K562 (cell line): ENCODE data around the gene CYP1B1. TPM values are rescaled to one million over a fixed set of nuclear protein-coding genes. Genes with fewer than 3 reads are reported as not detected.

Source experiments
- ATAC-seq: fragments of 200-7000 bp; cut with Tn5 transposase; 3 replicates; pipeline ENCODE4 v1.9.1; 2020; ENCODE audit warnings: moderate library complexity
- BruUV-seq: library from RNA; stranded (reverse); fragments of 400-500 nt; replicated peaks from 2 replicates; lab custom pipeline; 2021; lab: Mats Ljungman, UMichigan
- CTCF ChIA-PET: fragments of 300-600 bp; formaldehyde crosslinking; extraction: SDS; loops from one replicate; lab custom pipeline; 2021; ENCODE audit warnings: low intra/inter-chr PET ratio; lab: Yijun Ruan, JAX
- POLR2A ChIA-PET: fragments of 300-600, 350-650 bp; sonication (Branson Sonifier 250); formaldehyde crosslinking; extraction: SDS; loops from one replicate; lab custom pipeline; 2021; ENCODE audit warnings: antibody characterized with exemption, inconsistent platforms; lab: Yijun Ruan, JAX
- DNase-seq, 4 experiments: peaks; one replicate each; pipeline versions ENCODE4 v3.0.0 to v3.0.0-alpha.2; 2011 to 2018; ENCODE audit warnings: low spot score in 3 of 4, mixed read lengths in 3 of 4; ENCODE audit errors: extremely low read depth in 1 of 4
- FAIRE-seq: peaks from 2 replicates; lab custom pipeline; 2011; peaks lifted over from hg19 to GRCh38; lab: Jason Lieb, UNC
- H2AFZ ChIP-seq: 2 replicates; pipeline ENCODE4 v1.6.0; 2011; ENCODE audit warnings: low read depth, low read length, control low read depth, inconsistent platforms
- H3K27ac ChIP-seq: fragments of 200-600 bp; 3 replicates; pipeline ENCODE4 v1.8.0; 2011; ENCODE audit warnings: low read depth, mild to moderate bottlenecking, control low read depth, inconsistent platforms, low read length, moderate library complexity, mixed read lengths; ENCODE audit errors: extremely low read depth
- H3K27me3 ChIP-seq, 2 experiments: fragments of 300-600 bp in 1 of 2; 2 replicates in 1 of 2; 3 replicates in 1 of 2; pipeline versions ENCODE4 v1.6.0 to v1.8.0; 2011; ENCODE audit warnings: inconsistent platforms in 2 of 2, low read length in 2 of 2, mild to moderate bottlenecking in 1 of 2, mixed read lengths in 1 of 2, moderate library complexity in 1 of 2; ENCODE audit not compliant: control insufficient read depth in 2 of 2, insufficient read depth in 2 of 2
- H3K36me3 ChIP-seq: fragments of 300-600 bp; 3 replicates; pipeline ENCODE4 v1.8.0; 2011; ENCODE audit warnings: mild to moderate bottlenecking, low read length, inconsistent platforms; ENCODE audit not compliant: control insufficient read depth, insufficient read depth
- H3K4me1 ChIP-seq, 2 experiments: fragments of 200-600 bp in 1 of 2; replicated peaks in 1 of 2; 2 replicates in 1 of 2; 3 replicates in 1 of 2; pipeline versions ENCODE4 v1.5.1 to v1.8.0; 2011; ENCODE audit warnings: inconsistent platforms in 2 of 2, low read length in 2 of 2, mild to moderate bottlenecking in 1 of 2, mixed read lengths in 1 of 2, moderate library complexity in 1 of 2; ENCODE audit not compliant: control insufficient read depth in 2 of 2, insufficient read depth in 2 of 2
- H3K4me2 ChIP-seq: 2 replicates; pipeline ENCODE4 v1.6.1; 2011; ENCODE audit warnings: low read length, control low read depth, inconsistent platforms, mixed read lengths; ENCODE audit not compliant: insufficient read depth
- H3K4me3 ChIP-seq: fragments of 200-600 bp; sonication (generic), shearing (Covaris generic); 2 replicates; pipeline ENCODE4 v1.5.1; 2016; ENCODE audit warnings: control low read depth, inconsistent platforms
- H3K79me2 ChIP-seq: fragments of 200-600 bp; 3 replicates; pipeline ENCODE4 v1.8.0; 2011; ENCODE audit warnings: low read length, inconsistent platforms; ENCODE audit not compliant: control insufficient read depth, insufficient read depth
- H3K9ac ChIP-seq, 2 experiments: 2 replicates each; pipeline versions ENCODE4 v1.6.0 to v1.6.1; 2011; ENCODE audit warnings: low read depth in 2 of 2, low read length in 2 of 2, control low read depth in 1 of 2, inconsistent platforms in 1 of 2, mild to moderate bottlenecking in 1 of 2, mixed read lengths in 1 of 2; ENCODE audit not compliant: insufficient read depth in 1 of 2
- H3K9me1 ChIP-seq: one replicate; pipeline ENCODE4 v1.6.0; 2011; ENCODE audit warnings: inconsistent platforms, mild to moderate bottlenecking, low read length, moderate library complexity; ENCODE audit not compliant: control insufficient read depth, insufficient read depth
- H3K9me3 ChIP-seq: replicated peaks from 2 replicates; pipeline ENCODE4 v1.5.1; 2011; ENCODE audit warnings: low read depth, low read length, inconsistent platforms; ENCODE audit not compliant: control insufficient read depth, insufficient read depth
- H4K20me1 ChIP-seq: replicated peaks from 2 replicates; pipeline ENCODE4 v1.6.1; 2011; ENCODE audit warnings: low read length, inconsistent platforms, mixed read lengths; ENCODE audit not compliant: control insufficient read depth, insufficient read depth
- ATF7 ChIP-seq: fragments of 450-650 bp; IDR thresholded peaks from 2 replicates; pipeline ENCODE4 v1.7.1; 2014; ENCODE audit warnings: mild to moderate bottlenecking, moderate library complexity
- CBFA2T2 ChIP-seq: fragments of 450-650 bp; conservative IDR thresholded peaks from 2 replicates; pipeline ENCODE4 v1.6.1; 2017; ENCODE audit warnings: mild to moderate bottlenecking
- CBX5 ChIP-seq: IDR thresholded peaks from 2 replicates; pipeline ENCODE4 v1.6.1; 2014; ENCODE audit warnings: low read depth, borderline replicate concordance
- CCAR2 ChIP-seq: fragments of 200-400 bp; formaldehyde crosslinking; IDR thresholded peaks from 2 replicates; pipeline ENCODE4 v1.6.1; 2017; ENCODE audit warnings: mild to moderate bottlenecking, low read depth, low read length
- CTBP1 ChIP-seq: fragments of 450-650 bp; IDR thresholded peaks from 2 replicates; pipeline ENCODE4 v1.6.1; 2016; ENCODE audit warnings: borderline replicate concordance
- ILF3 ChIP-seq: fragments of 450-650 bp; IDR thresholded peaks from 2 replicates; pipeline ENCODE4 v1.6.1; 2018; ENCODE audit warnings: antibody characterized with exemption, mild to moderate bottlenecking, moderate library complexity, borderline replicate concordance
- NELFE ChIP-seq: IDR thresholded peaks from 2 replicates; pipeline ENCODE4 v1.6.1; 2011; ENCODE audit warnings: mild to moderate bottlenecking; ENCODE audit not compliant: insufficient read depth, insufficient read length
- OTX1 ChIP-seq: fragments of 450-650 bp; formaldehyde crosslinking; IDR thresholded peaks from 2 replicates; pipeline ENCODE4 v1.4.0; 2022; ENCODE audit warnings: mild to moderate bottlenecking
- RBM17 ChIP-seq: fragments of 200-400 bp; formaldehyde crosslinking; IDR thresholded peaks from 2 replicates; pipeline ENCODE4 v1.6.1; 2017; ENCODE audit warnings: low read depth, mild to moderate bottlenecking, low read length, borderline replicate concordance
- SIN3B ChIP-seq: fragments of 450-650 bp; IDR thresholded peaks from 2 replicates; pipeline ENCODE4 v1.6.1; 2017; ENCODE audit warnings: low read depth, mild to moderate bottlenecking, moderate library complexity
- SNAPC5 ChIP-seq: fragments of 250-450 bp; sonication (Bioruptor Pico); IDR thresholded peaks from 2 replicates; pipeline ENCODE4 v1.8.0; 2021; ENCODE audit warnings: moderate library complexity, mild to moderate bottlenecking, inconsistent platforms
- STAT5B ChIP-seq: fragments of 250-450 bp; sonication (Bioruptor Pico); IDR thresholded peaks from 2 replicates; pipeline ENCODE4 v1.8.0; 2021; ENCODE audit warnings: mild to moderate bottlenecking, inconsistent platforms
- YY1 ChIP-seq, 3 experiments: IDR thresholded peaks; 2 replicates each; pipeline ENCODE4 v1.6.1; 2011; ENCODE audit warnings: low read length in 2 of 3, mild to moderate bottlenecking in 2 of 3, moderate library complexity in 2 of 3, borderline replicate concordance in 1 of 3, control low read depth in 1 of 3, low read depth in 1 of 3; ENCODE audit not compliant: insufficient read depth in 3 of 3, insufficient replicate concordance in 2 of 3, control insufficient read depth in 1 of 3, insufficient read length in 1 of 3; ENCODE audit errors: extremely low read depth in 1 of 3
- ZBTB8A ChIP-seq: fragments of 450-650 bp; IDR thresholded peaks from 2 replicates; pipeline ENCODE4 v1.6.1; 2018; ENCODE audit warnings: mild to moderate bottlenecking, moderate library complexity; ENCODE audit not compliant: partially characterized antibody
- ZNF197 ChIP-seq: fragments of 200-800 bp; sonication (Bioruptor generic); IDR thresholded peaks from 2 replicates; pipeline ENCODE4 v1.6.1; 2016; ENCODE audit warnings: low read depth, missing genetic modification characterization, missing compliant biosample characterization
- ZNF316 ChIP-seq: fragments of 450-650 bp; IDR thresholded peaks from 2 replicates; pipeline ENCODE4 v1.6.1; 2016
- WGBS: fragments of 100-300 bp; shearing (Covaris generic); methylation state at CpG from one replicate; pipeline ENCODE4 v1.1.6; 2016; ENCODE audit warnings: low coverage, mixed read lengths; ENCODE audit not compliant: insufficient coverage; ENCODE audit errors: missing lambda C conversion rate; 5-methylcytosine and 5-hydroxymethylcytosine counted together
- in situ Hi-C: fragments of 300-500 bp; cut with MboI; formaldehyde crosslinking; loops from 4 replicates; pipeline ENCODE4 v1.15.0; 2018; ENCODE audit warnings: inconsistent platforms, mixed read lengths
- intact Hi-C: fragments of 100-400 bp; cut with micrococcal nuclease; formaldehyde crosslinking; loops from 2 replicates; pipeline ENCODE4 v1.14.2; 2022
- polyA plus RNA-seq, 8 experiments: library from polyadenylated mRNA; depleted of rRNA in 4 of 8; stranded (reverse) in 5 of 8; unstranded in 3 of 8; fragments of >200 nt; fragmentation: Nextera tagmentation in 2 of 8; fragmentation: Illumina TruSeq in 1 of 8; extraction: Ambion mirVana in 2 of 8; extraction: Trizol in 1 of 8; gene quantifications; 2 replicates each; pipeline versions ENCODE4 v1.2.1 to v1.2.3, GENCODE V29; 2011 to 2014; ENCODE audit warnings: inconsistent platforms in 1 of 8, missing spikeins in 1 of 8
- total RNA-seq, 7 experiments: library from RNA; depleted of rRNA in 6 of 7; stranded (reverse); fragments of >200 nt in 6 of 7; fragmentation: Illumina TruSeq in 2 of 7; extraction: Trizol in 2 of 7; gene quantifications; 2 replicates each; pipeline versions ENCODE4 v1.2.1 to v1.2.3, GENCODE V29; 2011 to 2021; ENCODE audit warnings: low replicate concordance in 1 of 7
- TF ChIP-seq, protein P1 (sequence below), 2 experiments: fragments of 450-650 bp; formaldehyde crosslinking in 1 of 2; IDR thresholded peaks; 2 replicates each; pipeline versions ENCODE4 v1.4.0 to v1.6.1; 2014 to 2020; ENCODE audit warnings: mild to moderate bottlenecking in 2 of 2, borderline replicate concordance in 1 of 2, low read depth in 1 of 2

Gene CYP1B1
- total and polyA plus RNA-seq, 9 of the 15 experiments (the other 6 are each of a cell fraction or from before 2014, with no cell fraction given) = 0.07 TPM; not detected in 8

DNA sequence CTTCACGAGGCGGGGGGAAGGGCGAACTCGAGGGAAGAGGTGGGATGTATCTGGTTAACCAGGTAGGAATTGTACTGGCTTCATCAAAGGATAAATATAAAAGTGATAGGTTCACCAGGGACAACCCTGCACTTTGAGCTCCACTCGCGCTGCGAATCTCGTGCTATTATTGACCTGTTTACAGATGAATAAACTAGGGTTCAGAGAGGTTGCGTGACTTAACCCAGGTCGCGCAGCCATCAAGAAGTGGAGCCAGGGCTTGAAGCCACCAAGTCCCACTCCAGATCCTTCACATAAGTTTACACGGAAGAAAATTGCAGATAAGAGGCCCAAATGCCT is 1.4 kb upstream of the CYP1B1 start:
- POLR2A ChIA-PET = no interaction called here
- H3K4me1 ChIP-seq = peaks cover 0 to 13% of the 10 kb centered on the region in 2 experiments; a peak in 2 of 5 replicates
- no TSS peak for BruUV-seq
- H3K9me1 ChIP-seq = no peaks in the 10 kb centered on the region
- H3K4me2 ChIP-seq = no peak overlapping the region
- DNase-seq (no peak), FAIRE-seq (no peak), ATAC-seq (no peak)
- in situ Hi-C loops = no loop called here
- no peaks in the 10 kb centered on the region for H4K20me1 ChIP-seq
- 11% methylated on average over 12 of the region's 12 CpGs for WGBS
- no peak overlapping the region for H3K9ac ChIP-seq
- H3K27me3 ChIP-seq = peaks cover 7 to 15% of the 10 kb centered on the region in 2 experiments; a peak in 2 of 5 replicates
- intact Hi-C loops = no loop called here
- no peak overlapping the region; the same call in 1 of the 2 replicates for H3K4me3 ChIP-seq
- no peaks in the 10 kb centered on the region for H3K9me3 ChIP-seq
- H3K36me3 ChIP-seq = no peaks in the 10 kb centered on the region
- H3K79me2 ChIP-seq = no peaks in the 10 kb centered on the region
- H3K27ac ChIP-seq = no peak overlapping the region
- CTCF ChIA-PET = no interaction called here
- no peak overlapping the region for H2AFZ ChIP-seq
- TF ChIP-seq ZNF316 (no peak), OTX1 (CRISPR knock-in tag) (no peak), ZNF197 (CRISPR knock-in tag) (no peak), ILF3 (no peak), SIN3B (no peak), RBM17 (no peak), NELFE (no peak), ATF7 (no peak), CTBP1 (no peak), CBFA2T2 (no peak), YY1 (IDR thresholded peaks at IDR 0.05; ENCODE audit: borderline replicate concordance in 1 of 3, control insufficient read depth in 1 of 3, extremely low read depth in 1 of 3, insufficient read depth in 3 of 3, insufficient read length in 1 of 3, insufficient replicate concordance in 2 of 3, low read depth in 1 of 3, low read length in 2 of 3) (no peak), ZBTB8A (no peak), CCAR2 (no peak), SNAPC5 (CRISPR knock-in tag) (no peak), STAT5B (CRISPR knock-in tag) (no peak), CBX5 (no peak)
- TF ChIP-seq, protein P1, sequence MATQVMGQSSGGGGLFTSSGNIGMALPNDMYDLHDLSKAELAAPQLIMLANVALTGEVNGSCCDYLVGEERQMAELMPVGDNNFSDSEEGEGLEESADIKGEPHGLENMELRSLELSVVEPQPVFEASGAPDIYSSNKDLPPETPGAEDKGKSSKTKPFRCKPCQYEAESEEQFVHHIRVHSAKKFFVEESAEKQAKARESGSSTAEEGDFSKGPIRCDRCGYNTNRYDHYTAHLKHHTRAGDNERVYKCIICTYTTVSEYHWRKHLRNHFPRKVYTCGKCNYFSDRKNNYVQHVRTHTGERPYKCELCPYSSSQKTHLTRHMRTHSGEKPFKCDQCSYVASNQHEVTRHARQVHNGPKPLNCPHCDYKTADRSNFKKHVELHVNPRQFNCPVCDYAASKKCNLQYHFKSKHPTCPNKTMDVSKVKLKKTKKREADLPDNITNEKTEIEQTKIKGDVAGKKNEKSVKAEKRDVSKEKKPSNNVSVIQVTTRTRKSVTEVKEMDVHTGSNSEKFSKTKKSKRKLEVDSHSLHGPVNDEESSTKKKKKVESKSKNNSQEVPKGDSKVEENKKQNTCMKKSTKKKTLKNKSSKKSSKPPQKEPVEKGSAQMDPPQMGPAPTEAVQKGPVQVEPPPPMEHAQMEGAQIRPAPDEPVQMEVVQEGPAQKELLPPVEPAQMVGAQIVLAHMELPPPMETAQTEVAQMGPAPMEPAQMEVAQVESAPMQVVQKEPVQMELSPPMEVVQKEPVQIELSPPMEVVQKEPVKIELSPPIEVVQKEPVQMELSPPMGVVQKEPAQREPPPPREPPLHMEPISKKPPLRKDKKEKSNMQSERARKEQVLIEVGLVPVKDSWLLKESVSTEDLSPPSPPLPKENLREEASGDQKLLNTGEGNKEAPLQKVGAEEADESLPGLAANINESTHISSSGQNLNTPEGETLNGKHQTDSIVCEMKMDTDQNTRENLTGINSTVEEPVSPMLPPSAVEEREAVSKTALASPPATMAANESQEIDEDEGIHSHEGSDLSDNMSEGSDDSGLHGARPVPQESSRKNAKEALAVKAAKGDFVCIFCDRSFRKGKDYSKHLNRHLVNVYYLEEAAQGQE (IDR thresholded peaks at IDR 0.05; ENCODE audit: borderline replicate concordance) = no peak
- TF ChIP-seq, protein P1 (CRISPR knock-in tag; IDR thresholded peaks at IDR 0.05; ENCODE audit: low read depth) = no peak
